DMS53 treated with DMSO at 0.1 percent for 48 hours (cell line): ENCODE data around the gene ADAM12.

Experiments
- DNase-seq: peaks from one replicate; lab custom pipeline; 2025; ENCODE audit not compliant: unreplicated experiment; lab: John Stamatoyannopoulos, UW

Gene ADAM12

DNA sequence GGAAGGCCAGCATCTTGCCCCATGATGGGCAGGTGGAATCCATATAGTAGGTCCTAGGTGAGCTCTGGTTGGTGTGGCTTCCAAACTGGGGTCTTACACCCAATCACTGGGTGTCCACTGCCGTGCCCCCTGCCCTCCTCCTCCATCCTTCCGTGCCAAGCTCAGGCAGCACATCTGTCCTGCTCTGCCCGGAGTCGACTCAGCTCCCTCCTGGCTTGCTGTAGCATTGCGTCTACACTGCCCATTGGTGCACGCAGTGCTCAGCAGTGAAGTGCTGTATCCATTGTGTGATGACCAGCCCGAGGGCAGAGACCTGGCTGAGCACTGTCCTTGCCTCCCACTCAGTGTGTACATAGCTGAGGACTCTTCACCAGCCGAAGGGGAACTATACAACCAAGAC, 148.4 kb downstream of the ADAM12 start:
- DNase-seq = no peak

DNA sequence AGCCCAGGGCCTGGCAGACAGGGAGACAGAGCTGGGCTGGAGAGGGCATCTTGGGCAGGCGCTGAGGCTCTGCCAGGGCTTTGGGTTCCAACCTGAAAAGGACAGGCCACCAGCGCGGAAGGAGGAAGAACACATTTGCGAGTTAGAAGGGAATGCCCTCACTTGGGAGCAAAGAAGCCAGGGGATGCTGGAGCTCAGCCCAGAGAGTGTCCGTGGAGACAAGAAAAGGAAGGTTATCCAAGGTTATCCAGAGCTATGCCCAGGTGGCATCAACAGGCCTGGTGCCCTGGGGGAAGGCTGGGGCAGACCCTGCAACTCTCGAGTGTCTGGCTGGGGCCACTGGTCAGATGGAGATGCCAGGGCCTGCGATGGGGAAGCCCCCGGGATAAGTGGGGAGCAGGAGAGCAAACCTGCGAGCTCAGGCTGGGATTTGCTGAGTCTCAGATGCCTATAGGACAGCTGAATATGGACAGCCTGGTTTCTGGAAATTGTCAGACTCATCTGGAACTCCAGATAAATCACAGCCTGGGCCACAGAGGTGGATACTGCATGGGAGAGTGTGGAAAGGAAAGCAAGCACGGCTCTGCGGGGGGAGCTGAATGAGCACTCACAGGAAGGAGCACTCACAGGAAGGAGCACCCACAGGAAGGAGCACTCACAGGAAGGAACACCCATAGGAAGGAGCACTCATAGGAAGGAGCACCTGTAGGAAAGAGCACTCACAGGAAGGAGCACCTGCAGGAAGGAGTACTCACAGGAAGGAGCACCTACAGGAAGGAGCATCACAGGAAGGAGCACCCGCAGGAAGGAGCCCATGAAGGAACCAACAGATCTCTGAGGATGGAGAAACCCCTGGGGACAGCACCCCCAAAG, 152.1 kb downstream of the ADAM12 start:
- DNase-seq = no peak

DNA sequence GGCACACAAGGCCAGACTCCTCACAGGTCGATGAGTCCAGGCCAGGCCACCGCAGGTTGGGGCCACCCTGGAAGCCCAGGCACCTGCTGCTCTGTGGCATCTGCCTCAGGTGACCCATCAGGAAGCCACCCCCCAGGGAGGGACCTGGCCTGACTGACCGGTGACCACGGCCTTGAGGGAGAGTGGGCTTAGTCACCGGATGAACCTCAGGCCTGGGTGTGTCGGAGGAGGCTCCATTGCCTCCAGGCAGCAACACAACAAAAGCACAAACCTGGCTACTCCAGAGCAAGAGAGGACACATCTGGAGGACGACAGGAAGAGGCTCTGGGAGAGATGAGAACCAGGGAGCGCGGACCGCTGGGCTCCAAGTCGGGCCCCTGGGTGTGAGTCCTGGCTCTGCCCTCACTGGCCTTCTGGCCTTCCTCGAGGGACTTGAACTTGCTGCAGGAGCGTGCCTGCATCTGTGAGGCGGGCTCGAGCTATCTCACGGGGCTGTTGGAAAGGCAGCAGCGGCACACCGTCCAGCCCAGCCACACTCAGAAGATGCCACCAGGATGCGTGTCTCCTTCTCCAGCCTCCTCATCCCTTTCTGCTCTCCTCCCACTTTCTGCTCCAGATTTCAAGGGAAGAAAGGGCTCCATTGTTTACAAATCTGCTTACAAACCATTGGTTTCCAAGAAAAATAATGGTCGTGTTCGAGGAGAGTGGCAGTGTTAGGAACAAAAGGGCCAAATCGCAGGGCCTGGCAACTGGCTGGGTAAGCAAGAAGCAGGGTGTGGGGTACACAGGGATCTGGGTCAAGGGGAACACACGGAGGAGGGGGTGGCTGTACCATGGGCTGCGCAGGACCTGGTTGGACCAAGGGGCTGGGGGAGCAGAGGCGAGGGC, 152.9 kb downstream of the ADAM12 start:
- no peak for DNase-seq

DNA sequence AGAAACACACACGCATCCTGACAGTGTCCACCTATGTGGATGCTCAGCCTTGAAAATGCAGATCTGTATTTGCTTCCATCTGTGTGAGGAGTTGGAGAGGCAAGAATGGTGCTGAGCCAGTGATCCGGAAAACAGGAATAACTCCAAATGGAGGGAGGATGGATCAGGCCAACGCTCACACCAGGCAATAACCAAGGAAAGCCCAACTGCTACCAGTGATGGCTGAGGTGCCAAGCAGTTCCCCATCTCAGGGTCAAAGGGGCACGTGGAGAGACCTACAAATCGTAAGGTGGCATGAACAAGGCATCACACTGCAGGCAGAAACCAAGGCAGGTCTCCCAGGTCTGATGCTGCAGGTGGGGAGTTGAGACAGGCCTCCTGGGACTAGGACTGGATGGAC, 153.6 kb downstream of the ADAM12 start:
- no peak for DNase-seq

DNA sequence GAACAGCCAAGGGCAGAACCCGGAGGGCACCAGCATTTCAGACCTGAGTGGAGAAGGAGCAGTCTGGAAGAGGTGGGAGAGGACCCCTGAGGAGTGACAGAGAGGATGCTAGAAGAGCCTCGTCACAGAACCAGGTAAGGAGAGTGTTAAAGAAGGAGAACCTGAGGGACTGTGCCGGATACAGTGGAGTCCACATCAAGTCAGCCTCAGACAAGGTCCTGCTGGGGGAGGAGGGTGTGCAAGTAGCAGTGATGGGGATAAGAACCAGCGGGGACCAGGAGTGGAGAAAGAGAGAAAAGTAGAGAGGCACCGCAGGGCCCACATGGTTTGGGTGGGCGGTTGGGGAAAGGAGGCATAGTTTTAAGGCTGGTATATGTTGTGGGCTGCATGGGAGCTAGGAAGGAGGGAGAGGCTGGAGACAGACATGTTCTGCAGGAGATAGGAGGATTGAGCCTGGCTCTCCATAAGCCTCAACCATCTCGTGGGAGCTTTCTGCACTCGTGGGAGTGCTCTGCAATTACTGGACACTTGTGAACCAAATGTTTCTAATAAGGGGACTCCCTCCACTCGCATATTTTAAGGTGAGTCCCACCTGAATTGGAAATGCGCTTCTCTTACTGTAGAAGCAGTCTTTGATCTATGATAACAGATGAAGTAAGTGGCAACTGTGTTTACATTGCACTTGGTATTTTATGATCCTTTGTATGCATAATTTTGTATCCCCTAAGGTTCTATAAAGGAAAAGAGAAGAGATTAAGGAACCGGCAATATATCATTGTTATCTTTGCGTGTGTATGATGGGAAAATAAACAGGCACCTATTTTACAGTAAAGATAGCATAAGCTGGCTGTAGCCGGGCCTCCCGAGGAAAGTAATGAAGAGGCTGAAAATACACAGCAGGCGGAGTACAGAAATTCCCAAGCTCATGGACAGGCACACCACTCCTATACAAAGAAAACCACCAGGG, 154.8 kb downstream of the ADAM12 start:
- no peak for DNase-seq

DNA sequence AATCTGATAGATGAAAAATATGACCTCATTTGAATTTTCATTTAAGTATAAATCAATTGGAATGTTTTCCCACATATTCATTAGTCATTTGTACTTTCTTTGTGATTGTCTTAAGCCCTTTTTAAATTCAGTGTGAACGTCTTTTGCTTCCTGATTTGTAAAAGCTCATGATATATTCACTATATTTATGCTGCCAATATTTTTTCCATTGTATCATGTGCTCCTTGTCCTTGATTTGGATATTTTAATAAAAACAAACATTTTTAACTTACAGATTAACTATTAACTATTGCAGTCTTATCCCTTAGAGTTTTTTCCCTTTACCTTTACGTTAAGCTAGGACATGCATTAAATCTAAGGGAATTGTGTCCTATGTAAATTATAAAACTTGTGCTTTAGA, 157.7 kb downstream of the ADAM12 start:
- DNase-seq = no peak

DNA sequence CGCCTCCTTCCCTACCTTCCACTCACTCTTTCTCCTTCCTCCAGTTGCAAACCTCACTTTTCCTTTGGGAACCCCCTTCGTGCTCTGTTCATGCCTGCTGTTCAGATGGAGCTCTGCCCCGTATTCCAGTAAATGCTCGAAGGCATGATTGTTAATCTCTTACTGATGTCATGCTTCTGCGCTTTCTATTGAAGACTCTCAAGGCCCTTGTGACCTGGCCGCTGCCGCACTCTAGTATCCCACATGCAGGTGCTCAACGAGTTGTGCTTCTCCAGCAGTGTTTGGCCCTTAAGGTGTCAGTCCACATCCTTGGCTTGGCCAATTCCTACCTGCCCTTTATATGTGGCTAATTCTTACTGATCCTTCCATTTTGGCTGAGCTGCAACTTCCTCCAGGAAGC, 158.6 kb downstream of the ADAM12 start:
- no peak for DNase-seq

DNA sequence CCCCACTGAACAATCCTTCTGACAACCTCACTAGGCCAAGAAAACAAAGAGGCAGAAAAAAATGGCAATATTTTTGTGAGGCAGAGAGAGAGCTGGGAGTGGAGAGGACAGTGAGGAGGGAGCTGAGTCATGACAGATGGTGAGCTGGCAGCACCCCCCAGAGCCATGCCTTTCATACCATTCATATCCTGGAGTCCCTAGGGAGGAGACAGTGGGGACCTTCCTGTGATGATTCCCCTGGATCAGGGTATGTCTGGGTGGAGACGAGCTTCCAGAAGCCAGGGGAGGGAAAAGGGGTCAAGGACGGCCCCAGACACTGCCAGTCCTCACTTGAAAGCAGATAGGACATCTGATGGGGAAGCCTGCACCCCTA, 160.5 kb downstream of the ADAM12 start:
- no peak for DNase-seq

DNA sequence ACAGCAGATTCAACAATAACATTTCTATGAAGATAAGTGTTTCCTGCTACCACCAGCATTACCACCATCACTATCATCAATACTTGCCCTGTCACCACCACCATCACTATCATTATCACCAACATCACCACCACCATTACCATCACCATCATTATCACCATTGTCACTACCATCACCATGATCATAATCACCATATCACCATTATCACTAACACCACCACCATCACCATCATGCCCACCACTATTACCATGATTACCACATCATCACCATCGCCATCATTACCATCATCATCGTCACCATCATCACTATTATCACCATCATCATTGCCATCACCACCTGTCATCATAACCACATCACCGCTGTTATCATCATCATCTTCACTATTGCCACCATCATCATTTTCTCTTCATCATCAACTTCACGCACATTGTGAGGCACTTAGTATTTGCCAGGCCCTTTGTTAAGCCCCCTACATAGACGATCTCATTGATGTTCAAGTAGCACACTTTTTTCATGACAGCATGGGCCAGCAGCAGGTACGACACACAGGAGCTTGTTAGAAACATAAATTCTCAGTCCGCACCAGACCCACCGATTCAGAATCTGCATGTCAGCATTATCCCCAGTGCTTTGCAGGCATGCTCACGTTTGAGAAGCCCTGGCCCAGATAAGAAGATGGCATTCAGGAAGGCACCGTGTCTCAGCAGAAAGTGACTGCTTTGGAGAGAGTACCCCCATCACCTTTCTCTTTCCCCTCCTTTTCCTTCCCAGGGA, 161.1 kb downstream of the ADAM12 start:
- DNase-seq = no peak

DNA sequence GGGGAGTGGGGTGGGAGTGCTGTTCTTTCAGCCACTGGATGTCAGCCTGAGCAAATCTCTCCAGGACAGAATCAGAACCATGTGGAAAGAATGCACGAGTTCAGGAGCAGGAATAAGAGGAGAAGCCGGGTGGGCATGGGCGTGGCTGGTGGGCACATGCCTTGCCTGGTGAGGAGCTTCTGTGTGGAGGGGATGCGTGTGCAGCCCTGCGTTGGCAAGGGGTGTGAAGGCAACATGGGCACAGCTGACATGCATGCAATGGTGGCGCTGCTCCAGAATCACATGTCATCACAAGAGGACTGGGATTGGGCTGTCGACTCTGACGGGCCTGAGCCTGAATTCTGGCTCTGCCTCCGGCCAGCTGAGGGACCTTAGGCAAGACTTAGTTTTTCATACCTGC, 162.1 kb downstream of the ADAM12 start:
- DNase-seq = no peak

DNA sequence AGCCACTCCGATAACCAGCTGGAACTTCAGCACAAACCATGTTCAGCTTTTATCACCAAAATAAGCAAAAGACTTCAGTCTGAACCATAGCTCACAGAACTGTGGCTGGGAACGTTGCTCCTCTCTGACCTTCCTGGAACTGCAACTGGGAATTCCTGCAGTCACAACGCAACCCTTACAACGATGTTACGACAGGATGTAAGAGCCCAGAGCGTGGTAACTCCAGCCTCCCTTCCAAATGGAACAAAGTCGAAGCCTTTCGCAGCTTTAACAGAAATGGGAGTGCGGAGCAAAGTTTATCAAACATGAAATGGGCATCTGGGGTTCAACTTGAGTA, 162.6 kb downstream of the ADAM12 start:
- no peak for DNase-seq

DNA sequence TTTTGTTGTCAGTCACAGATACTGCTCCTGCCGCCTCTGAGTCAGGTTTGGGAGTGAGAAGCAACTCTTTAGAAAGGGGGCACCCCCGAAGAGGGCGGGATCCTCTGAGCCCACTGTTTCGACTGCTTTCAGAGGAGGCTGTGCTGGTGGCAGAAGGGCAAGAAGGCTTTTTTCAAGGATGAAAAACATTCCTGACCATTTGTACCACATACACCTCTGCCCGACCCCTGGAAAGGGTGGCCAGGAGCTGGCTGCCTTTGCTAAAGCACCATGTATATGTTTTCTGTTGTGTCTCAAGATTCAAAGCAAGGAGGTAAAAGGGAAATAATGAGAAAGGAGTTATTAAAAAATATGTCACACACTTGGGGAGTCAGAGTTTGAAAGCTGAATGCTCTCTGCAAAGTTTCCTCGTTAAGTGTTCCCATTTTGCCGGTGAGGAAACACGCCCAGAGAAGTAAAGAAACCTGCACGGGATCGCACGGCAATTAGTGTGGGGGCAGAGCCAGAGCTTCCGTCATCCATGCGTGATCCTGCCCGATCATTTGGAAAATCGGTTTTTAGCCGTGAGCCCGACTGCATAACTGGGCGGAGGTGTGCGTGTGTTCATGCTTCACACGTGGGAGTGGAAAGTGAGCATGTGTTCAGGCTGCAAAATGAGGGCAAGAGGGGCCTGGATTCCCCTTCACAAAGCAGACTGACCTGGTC, 163.2 kb downstream of the ADAM12 start:
- DNase-seq = no peak

DNA sequence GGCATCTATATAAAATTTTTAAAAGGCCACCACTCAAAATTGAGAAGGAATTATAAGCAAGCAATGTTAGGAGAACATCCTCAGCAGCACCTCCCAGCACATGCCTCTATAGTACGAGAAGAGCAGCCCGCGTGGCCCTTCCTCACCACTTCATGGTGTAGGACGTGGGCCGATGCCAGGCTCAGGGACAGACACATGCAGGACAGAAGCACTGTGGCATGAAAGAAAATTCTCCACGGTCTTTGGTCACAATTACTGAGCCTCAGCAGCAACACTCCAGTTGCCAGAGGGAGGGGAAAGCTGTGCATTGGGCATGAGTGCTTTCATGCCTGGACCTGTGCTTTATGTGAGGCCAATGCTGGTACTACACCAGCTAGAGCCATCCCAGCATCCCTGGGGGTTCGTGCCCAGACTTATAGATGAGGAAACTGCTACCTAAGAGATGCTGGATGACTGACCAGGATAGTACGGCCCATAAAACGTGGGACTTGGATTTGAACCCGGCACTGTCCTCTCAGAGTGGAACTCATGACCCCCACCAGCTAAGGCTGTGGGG, 164.7 kb downstream of the ADAM12 start:
- no peak for DNase-seq

DNA sequence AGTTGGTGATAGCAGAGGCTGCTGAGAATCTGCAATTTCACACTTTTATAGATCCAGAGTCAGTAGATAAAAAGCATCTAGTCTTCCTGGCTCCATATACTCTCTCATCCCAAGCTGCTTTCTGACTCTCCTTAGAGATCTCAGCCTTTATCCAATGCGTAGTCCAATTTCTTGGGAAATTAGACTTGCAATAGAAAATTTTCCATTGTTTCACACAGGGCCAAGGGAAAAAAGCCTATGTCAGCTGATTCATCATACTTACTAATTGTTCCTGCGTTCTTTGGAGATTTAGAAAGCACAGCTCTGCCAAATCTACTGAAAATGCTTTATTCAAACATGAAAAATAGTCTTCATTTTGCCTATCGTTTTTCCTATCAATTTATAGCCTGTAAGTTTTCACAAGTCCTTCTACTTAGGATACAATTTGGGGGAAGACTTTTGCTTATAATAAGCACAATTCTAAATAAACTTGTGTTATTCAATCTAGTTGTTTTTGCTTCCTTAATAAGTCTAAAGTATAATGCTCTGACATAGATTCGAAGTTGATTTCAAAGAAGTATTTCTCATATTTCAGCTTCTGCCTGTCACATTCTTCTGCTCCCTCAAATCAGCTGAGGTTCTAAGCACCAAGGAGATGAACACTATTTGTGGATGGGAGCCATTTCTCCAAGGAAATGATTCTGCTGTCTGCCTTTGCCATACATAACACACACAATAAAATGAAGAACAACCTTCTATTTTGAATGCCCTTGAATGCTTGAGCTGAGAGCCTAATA, 165.4 kb downstream of the ADAM12 start:
- DNase-seq = no peak

DNA sequence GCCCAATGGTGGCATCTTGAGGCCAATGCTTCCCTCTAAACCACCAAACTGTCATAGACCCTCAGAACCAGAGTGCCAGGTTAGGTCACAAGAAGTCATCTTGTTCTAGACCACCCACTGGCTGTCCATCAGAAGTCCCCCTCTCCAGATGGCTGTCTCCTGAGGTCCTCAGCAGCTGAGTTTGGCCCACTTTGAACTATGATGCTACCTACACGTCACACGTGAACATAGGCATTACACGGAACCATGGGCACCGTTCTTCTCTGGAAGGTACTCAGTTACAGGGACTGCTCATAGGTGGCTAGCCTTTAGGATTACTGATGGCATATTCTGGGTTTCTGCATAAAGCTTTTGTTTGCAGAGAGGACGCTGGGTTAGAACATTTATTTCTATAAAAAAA, 166.4 kb downstream of the ADAM12 start:
- DNase-seq = no peak

DNA sequence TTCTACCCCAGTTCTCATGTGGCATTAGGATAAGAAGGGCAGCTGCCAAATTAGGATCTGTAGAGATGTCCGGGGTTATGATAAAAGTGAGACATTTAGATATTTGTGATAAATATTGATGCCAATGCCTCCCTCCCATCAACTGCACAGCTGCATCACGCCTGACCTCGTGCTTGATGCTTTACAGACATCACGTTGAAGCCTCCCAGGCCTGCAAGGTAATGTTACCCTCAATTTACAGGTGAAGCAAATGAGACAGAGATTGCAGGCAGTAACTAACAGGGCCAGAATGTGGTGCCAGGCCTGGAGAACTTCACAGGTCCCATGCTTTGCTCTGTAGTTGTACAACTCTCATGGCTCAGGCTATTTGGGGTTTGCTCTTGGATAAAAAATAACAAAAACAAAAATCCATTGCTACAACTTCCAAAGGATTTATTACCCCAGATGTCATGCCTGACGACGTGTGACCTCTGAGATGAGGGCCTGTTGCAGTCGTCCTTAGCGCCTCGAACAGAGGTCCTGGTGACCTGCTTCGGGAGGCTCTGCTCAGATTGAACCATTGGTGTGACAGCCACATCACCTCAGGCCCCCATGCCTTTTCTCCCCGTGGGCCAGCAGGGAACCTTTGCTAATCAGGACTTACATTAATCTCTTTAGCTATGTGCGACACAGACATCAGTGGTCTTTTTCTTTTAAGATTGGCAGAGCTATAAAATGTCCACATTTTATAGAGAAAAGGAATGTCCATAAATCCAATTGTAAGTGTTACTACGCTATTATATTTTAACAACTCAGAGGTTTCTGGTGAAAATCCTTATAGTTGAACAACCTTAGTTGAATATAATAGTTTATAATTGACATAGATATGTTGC, 169.3 kb downstream of the ADAM12 start:
- DNase-seq = no peak

DNA sequence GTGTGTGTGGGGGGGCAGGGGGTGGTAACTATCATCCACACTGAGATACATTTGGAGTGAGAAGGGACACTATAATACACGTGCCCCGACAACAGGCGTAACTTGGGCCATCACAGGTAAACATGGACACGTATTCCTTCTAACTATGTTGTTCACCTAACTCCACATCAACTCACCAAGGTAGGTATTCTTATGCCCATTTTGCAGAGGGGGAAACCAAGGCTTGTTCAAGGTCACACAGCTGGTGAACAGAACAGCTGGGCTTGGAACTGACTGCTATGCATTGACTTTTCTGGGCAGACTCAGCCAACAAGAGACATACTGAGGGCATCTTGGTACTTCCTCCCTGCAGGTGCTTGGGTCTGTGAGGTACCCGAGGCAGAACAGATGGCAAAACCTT, 170.1 kb downstream of the ADAM12 start:
- DNase-seq = no peak

DNA sequence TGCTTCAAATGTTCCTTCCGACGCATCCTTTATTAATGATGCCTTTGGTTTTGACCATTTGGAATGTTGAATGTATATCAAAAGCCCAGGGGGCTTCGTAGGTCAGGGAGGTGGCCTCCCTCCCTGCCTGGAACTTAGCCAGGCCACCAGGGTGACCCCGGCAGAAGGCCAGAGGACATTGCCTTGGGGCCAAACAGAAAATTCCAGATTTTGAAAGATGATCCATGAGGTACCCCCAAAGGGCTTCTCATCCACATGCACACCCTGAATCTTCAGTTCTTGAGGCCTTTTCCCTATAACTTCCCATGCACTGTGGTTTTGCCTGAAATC, 171.7 kb downstream of the ADAM12 start:
- DNase-seq = no peak
